HepG2 (cell line): ENCODE results near the gene PIEZO2. TPM values are rescaled to one million over a fixed set of nuclear protein-coding genes. Genes with fewer than 3 reads are reported as not detected.

Source experiments
- ATF7-NPFF ChIP-seq: sonication (generic); formaldehyde crosslinking; IDR thresholded peaks from 2 replicates; pipeline ENCODE4 v1.8.1; 2023; ENCODE audit warnings: mild to moderate bottlenecking, low read depth, missing genetic modification reagents, moderate library complexity
- EP300 ChIP-seq, 3 experiments: sonication (generic) in 1 of 3; formaldehyde crosslinking in 1 of 3; IDR thresholded peaks; 2 replicates each; pipeline versions ENCODE4 v1.5.1 to v1.6.1; 2011 to 2020; ENCODE audit warnings: low read depth in 2 of 3, low read length in 2 of 3, borderline replicate concordance in 1 of 3, improper control_type of control experiment in 1 of 3, mild to moderate bottlenecking in 1 of 3, missing genetic modification reagents in 1 of 3, moderate library complexity in 1 of 3
- EZH2 ChIP-seq: conservative IDR thresholded peaks from 2 replicates; pipeline ENCODE4 v1.6.1; 2012; ENCODE audit warnings: mild to moderate bottlenecking, low read depth, low read length, moderate library complexity
- GATA4 ChIP-seq: sonication (generic); IDR thresholded peaks from 2 replicates; pipeline ENCODE4 v1.6.1; 2016; ENCODE audit warnings: antibody characterized with exemption, low read depth, borderline replicate concordance
- KDM2A ChIP-seq: sonication (generic); formaldehyde crosslinking; IDR thresholded peaks from 2 replicates; pipeline ENCODE4 v1.4.0; 2020; ENCODE audit warnings: low read depth, missing genetic modification reagents, borderline replicate concordance
- NCOA2 ChIP-seq: sonication (generic); formaldehyde crosslinking; IDR thresholded peaks from 2 replicates; pipeline ENCODE4 v1.8.0; 2022; ENCODE audit warnings: inconsistent platforms
- PHB2 ChIP-seq: fragments of 450-650 bp; IDR thresholded peaks from 2 replicates; pipeline ENCODE4 v1.6.1; 2018; ENCODE audit not compliant: partially characterized antibody
- RXRB ChIP-seq: IDR thresholded peaks from 2 replicates; pipeline ENCODE4 v1.6.1; 2016; ENCODE audit warnings: borderline replicate concordance, missing genetic modification reagents, missing compliant biosample characterization
- SETDB1 ChIP-seq: sonication (generic); formaldehyde crosslinking; IDR thresholded peaks from 2 replicates; pipeline ENCODE4 v1.5.1; 2020; ENCODE audit warnings: missing genetic modification reagents, mild to moderate bottlenecking, borderline replicate concordance
- SOX13 ChIP-seq, 3 experiments: fragments of 450-650 bp in 1 of 3; sonication (generic) in 1 of 3; formaldehyde crosslinking in 1 of 3; IDR thresholded peaks in 2 of 3; conservative IDR thresholded peaks in 1 of 3; 2 replicates each; pipeline versions ENCODE4 v1.5.0 to v1.6.1; 2016 to 2020; ENCODE audit warnings: antibody characterized with exemption in 1 of 3, mild to moderate bottlenecking in 1 of 3, missing compliant biosample characterization in 1 of 3, missing genetic modification reagents in 1 of 3, moderate library complexity in 1 of 3
- SPEN ChIP-seq: sonication (generic); formaldehyde crosslinking; IDR thresholded peaks from 2 replicates; pipeline ENCODE4 v1.5.1; 2020; ENCODE audit warnings: low read depth, mild to moderate bottlenecking, missing genetic modification reagents
- YY1 ChIP-seq: IDR thresholded peaks from 2 replicates; pipeline ENCODE4 v1.6.1; 2011; ENCODE audit warnings: low read length, low read depth, moderate library complexity, mild to moderate bottlenecking; ENCODE audit not compliant: insufficient read depth, insufficient replicate concordance
- ZMAT3 ChIP-seq: sonication (generic); formaldehyde crosslinking; conservative IDR thresholded peaks from 2 replicates; pipeline ENCODE4 v1.7.0; 2021; ENCODE audit warnings: missing genetic modification reagents
- ZNF282 ChIP-seq: fragments of 450-650 bp; IDR thresholded peaks from 2 replicates; pipeline ENCODE4 v1.6.1; 2018; ENCODE audit not compliant: partially characterized antibody
- ZNF446 ChIP-seq: sonication (generic); formaldehyde crosslinking; IDR thresholded peaks from 2 replicates; pipeline ENCODE4 v1.5.0; 2020; ENCODE audit warnings: mild to moderate bottlenecking, missing genetic modification reagents
- ZNF460 ChIP-seq: sonication (generic); formaldehyde crosslinking; IDR thresholded peaks from 2 replicates; pipeline ENCODE4 v1.5.1; 2020; ENCODE audit warnings: missing genetic modification reagents, mild to moderate bottlenecking, borderline replicate concordance
- ZNF567 ChIP-seq: sonication (generic); formaldehyde crosslinking; IDR thresholded peaks from 2 replicates; pipeline ENCODE4 v1.8.1; 2023; ENCODE audit warnings: mild to moderate bottlenecking, missing genetic modification reagents, borderline replicate concordance
- ZNF607 ChIP-seq: sonication (generic); formaldehyde crosslinking; IDR thresholded peaks from 2 replicates; pipeline ENCODE4 v1.5.1; 2020; ENCODE audit warnings: missing genetic modification reagents, mild to moderate bottlenecking, borderline replicate concordance
- ZSCAN29 ChIP-seq: sonication (generic); formaldehyde crosslinking; conservative IDR thresholded peaks from 2 replicates; pipeline ENCODE4 v1.4.0; 2020; ENCODE audit warnings: mild to moderate bottlenecking, missing genetic modification reagents
- polyA plus RNA-seq, 8 experiments: library from polyadenylated mRNA; depleted of rRNA in 3 of 8; stranded (reverse) in 7 of 8; unstranded in 1 of 8; fragments of >200 nt; fragmentation: Illumina TruSeq in 4 of 8; extraction: Trizol in 4 of 8; gene quantifications; 2 replicates each; pipeline versions ENCODE4 v1.2.1 to v1.2.3, GENCODE V29; 2011 to 2016; ENCODE audit warnings: low read depth in 4 of 8, missing spikeins in 1 of 8, mixed read lengths in 1 of 8; ENCODE audit not compliant: insufficient read depth in 1 of 8
- total RNA-seq, 5 experiments: library from RNA; depleted of rRNA; stranded (reverse); fragments of >200 nt; fragmentation: Illumina TruSeq; extraction: Trizol; gene quantifications; 2 replicates each; pipeline ENCODE4 v1.2.3, GENCODE V29; 2016; ENCODE audit warnings: low read depth in 1 of 5
- TF ChIP-seq, protein P1 (sequence below): sonication (generic); formaldehyde crosslinking; IDR thresholded peaks from 2 replicates; pipeline ENCODE4 v1.5.0; 2020; ENCODE audit warnings: missing genetic modification reagents
- TF ChIP-seq, protein P2 (sequence below): sonication (generic); formaldehyde crosslinking; IDR thresholded peaks from 2 replicates; pipeline ENCODE4 v1.4.0; 2020; ENCODE audit warnings: missing genetic modification reagents
- TF ChIP-seq, protein P3 (sequence below): IDR thresholded peaks from 2 replicates; pipeline ENCODE4 v1.6.1; 2016; ENCODE audit warnings: mild to moderate bottlenecking, missing biosample characterization, missing genetic modification reagents
- TF ChIP-seq, protein P4 (sequence below): sonication (generic); formaldehyde crosslinking; conservative IDR thresholded peaks from 2 replicates; pipeline ENCODE4 v1.4.0; 2020; ENCODE audit warnings: mild to moderate bottlenecking, missing genetic modification reagents, moderate library complexity

The PIEZO2 gene
- total and polyA plus RNA-seq, 2 of the 13 experiments (the other 11 are each of a cell fraction or from before 2014, with no cell fraction given), result 15.2 to 27.2 TPM

DNA sequence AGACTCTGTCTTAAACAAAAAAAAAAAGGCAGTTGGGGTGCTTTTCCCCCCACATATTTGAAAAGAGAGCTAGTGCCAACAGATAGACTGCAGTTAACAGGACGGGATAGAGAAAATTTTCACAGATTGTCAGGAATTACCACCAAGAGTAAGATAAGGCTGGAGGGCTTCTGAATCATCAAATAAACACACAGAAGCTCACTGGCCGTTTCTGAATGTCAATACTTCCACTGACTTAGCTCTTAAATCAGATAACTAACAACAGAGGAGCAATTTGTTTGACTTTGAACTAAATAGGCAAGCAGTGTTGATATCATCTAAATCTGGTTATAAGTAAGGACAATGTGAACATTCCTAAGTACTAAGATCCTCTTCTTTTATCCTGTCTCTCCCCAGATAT, 34.7 kb downstream of the PIEZO2 start (continued):
- TF ChIP-seq, protein P1, sequence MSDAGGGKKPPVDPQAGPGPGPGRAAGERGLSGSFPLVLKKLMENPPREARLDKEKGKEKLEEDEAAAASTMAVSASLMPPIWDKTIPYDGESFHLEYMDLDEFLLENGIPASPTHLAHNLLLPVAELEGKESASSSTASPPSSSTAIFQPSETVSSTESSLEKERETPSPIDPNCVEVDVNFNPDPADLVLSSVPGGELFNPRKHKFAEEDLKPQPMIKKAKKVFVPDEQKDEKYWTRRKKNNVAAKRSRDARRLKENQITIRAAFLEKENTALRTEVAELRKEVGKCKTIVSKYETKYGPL, result no peak
- TF ChIP-seq ZNF460 (CRISPR knock-in tag), result 0 out of 2 replicates have a peak, but pooled peaks have one; percentile 5
- TF ChIP-seq YY1, result no peak
- TF ChIP-seq, protein P2, sequence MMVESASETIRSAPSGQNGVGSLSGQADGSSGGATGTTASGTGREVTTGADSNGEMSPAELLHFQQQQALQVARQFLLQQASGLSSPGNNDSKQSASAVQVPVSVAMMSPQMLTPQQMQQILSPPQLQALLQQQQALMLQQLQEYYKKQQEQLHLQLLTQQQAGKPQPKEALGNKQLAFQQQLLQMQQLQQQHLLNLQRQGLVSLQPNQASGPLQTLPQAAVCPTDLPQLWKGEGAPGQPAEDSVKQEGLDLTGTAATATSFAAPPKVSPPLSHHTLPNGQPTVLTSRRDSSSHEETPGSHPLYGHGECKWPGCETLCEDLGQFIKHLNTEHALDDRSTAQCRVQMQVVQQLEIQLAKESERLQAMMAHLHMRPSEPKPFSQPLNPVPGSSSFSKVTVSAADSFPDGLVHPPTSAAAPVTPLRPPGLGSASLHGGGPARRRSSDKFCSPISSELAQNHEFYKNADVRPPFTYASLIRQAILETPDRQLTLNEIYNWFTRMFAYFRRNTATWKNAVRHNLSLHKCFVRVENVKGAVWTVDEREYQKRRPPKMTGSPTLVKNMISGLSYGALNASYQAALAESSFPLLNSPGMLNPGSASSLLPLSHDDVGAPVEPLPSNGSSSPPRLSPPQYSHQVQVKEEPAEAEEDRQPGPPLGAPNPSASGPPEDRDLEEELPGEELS, result peak; percentile 49; the same call in 1 of the 2 replicates
- no peak for TF ChIP-seq ZNF607 (CRISPR knock-in tag)
- TF ChIP-seq ZSCAN29 (CRISPR knock-in tag), result no peak
- no peak for TF ChIP-seq KDM2A (CRISPR knock-in tag)
- peak in 1 of 2 experiments; percentile 45; a peak in 1 of 4 replicates for TF ChIP-seq EP300 (IDR thresholded peaks at IDR 0.05; ENCODE audit: low read depth in 2 of 2, low read length in 2 of 2)
- TF ChIP-seq EP300 (CRISPR knock-in tag; IDR thresholded peaks at IDR 0.05; ENCODE audit: borderline replicate concordance), result no peak
- TF ChIP-seq SPEN (CRISPR knock-in tag), result no peak
- no peak for TF ChIP-seq SOX13 (IDR thresholded peaks at IDR 0.05)
- TF ChIP-seq SOX13 (CRISPR knock-in tag; conservative IDR thresholded peaks at IDR 0.05 in 1 of 2, IDR thresholded peaks at IDR 0.05 in 1 of 2), result peak in 1 of 2 experiments; percentile 57; a peak in 1 of 4 replicates
- TF ChIP-seq SETDB1 (CRISPR knock-in tag), result no peak
- 0 out of 2 replicates have a peak, but pooled peaks have one; percentile 17 for TF ChIP-seq GATA4
- no peak for TF ChIP-seq RXRB (CRISPR knock-in tag)
- TF ChIP-seq, protein P3, sequence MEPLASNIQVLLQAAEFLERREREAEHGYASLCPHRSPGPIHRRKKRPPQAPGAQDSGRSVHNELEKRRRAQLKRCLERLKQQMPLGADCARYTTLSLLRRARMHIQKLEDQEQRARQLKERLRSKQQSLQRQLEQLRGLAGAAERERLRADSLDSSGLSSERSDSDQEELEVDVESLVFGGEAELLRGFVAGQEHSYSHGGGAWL (CRISPR knock-in tag), result no peak
- TF ChIP-seq, protein P4, sequence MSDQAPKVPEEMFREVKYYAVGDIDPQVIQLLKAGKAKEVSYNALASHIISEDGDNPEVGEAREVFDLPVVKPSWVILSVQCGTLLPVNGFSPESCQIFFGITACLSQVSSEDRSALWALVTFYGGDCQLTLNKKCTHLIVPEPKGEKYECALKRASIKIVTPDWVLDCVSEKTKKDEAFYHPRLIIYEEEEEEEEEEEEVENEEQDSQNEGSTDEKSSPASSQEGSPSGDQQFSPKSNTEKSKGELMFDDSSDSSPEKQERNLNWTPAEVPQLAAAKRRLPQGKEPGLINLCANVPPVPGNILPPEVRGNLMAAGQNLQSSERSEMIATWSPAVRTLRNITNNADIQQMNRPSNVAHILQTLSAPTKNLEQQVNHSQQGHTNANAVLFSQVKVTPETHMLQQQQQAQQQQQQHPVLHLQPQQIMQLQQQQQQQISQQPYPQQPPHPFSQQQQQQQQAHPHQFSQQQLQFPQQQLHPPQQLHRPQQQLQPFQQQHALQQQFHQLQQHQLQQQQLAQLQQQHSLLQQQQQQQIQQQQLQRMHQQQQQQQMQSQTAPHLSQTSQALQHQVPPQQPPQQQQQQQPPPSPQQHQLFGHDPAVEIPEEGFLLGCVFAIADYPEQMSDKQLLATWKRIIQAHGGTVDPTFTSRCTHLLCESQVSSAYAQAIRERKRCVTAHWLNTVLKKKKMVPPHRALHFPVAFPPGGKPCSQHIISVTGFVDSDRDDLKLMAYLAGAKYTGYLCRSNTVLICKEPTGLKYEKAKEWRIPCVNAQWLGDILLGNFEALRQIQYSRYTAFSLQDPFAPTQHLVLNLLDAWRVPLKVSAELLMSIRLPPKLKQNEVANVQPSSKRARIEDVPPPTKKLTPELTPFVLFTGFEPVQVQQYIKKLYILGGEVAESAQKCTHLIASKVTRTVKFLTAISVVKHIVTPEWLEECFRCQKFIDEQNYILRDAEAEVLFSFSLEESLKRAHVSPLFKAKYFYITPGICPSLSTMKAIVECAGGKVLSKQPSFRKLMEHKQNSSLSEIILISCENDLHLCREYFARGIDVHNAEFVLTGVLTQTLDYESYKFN (CRISPR knock-in tag), result 0 out of 2 replicates have a peak, but pooled peaks have one; percentile 15
- TF ChIP-seq PHB2, result no peak
- no peak for TF ChIP-seq EZH2
- TF ChIP-seq NCOA2 (CRISPR knock-in tag), result 0 out of 2 replicates have a peak, but pooled peaks have one; percentile 16
- no peak for TF ChIP-seq ZNF567 (CRISPR knock-in tag)
- TF ChIP-seq ZNF446 (CRISPR knock-in tag), result no peak
- no peak for TF ChIP-seq ATF7-NPFF (CRISPR knock-in tag)
- no peak for TF ChIP-seq ZMAT3 (CRISPR knock-in tag)
- no peak for TF ChIP-seq ZNF282
